ENCODE measurements around the gene NET1.

NET1 gene

GRCh38 chr10:5442065-5442989 lies 30.0 kb downstream of the NET1 start:
- peak; percentile 14 for DNase-seq (ENCODE audit: low spot score)

- no peak for DNase-seq (ENCODE audit: low spot score)
Measured at GRCh38 chr10:5442990-5443370, 30.6 kb downstream of the NET1 start.

GRCh38 chr10:5443429-5443828 lies 31.1 kb downstream of the NET1 start:
- no peak for DNase-seq (ENCODE audit: low spot score)

- DNase-seq (ENCODE audit: low spot score): no peak
Measured at GRCh38 chr10:5445006-5445405, 32.6 kb downstream of the NET1 start.

GRCh38 chr10:5446390-5446926 lies 34.1 kb downstream of the NET1 start:
- peak; percentile 71 for DNase-seq (ENCODE audit: low spot score)

- DNase-seq (ENCODE audit: low spot score): no peak
Measured at GRCh38 chr10:5447056-5447455, 34.7 kb downstream of the NET1 start.

- no peak for DNase-seq (ENCODE audit: low spot score)
Measured at GRCh38 chr10:5447611-5448071, 35.3 kb downstream of the NET1 start.

GRCh38 chr10:5448333-5449001 lies 36.1 kb downstream of the NET1 start:
- no peak for DNase-seq (ENCODE audit: low spot score)

- DNase-seq (ENCODE audit: low spot score): no peak
Measured at GRCh38 chr10:5449227-5449626, 36.9 kb downstream of the NET1 start.

GRCh38 chr10:5449823-5450222 lies 37.5 kb downstream of the NET1 start:
- DNase-seq (ENCODE audit: low spot score): peak; percentile 39

GRCh38 chr10:5450605-5451384 lies 38.4 kb downstream of the NET1 start:
- DNase-seq (ENCODE audit: low spot score): no peak

- no peak for DNase-seq (ENCODE audit: low spot score)
Measured at GRCh38 chr10:5453749-5454489, 41.6 kb downstream of the NET1 start.

- DNase-seq (ENCODE audit: low spot score): no peak
Measured at GRCh38 chr10:5456563-5456962, 44.2 kb downstream of the NET1 start.

- no peak for DNase-seq (ENCODE audit: low spot score)
Measured at GRCh38 chr10:5457741-5458140, 45.4 kb downstream of the NET1 start.

- DNase-seq (ENCODE audit: low spot score): no peak
Measured at GRCh38 chr10:5458425-5458824, 46.1 kb downstream of the NET1 start.

- DNase-seq (ENCODE audit: low spot score): no peak
Measured at GRCh38 chr10:5458949-5459747, 46.8 kb downstream of the NET1 start.

- DNase-seq (ENCODE audit: low spot score): no peak
Measured at GRCh38 chr10:5460468-5461202, 48.3 kb downstream of the NET1 start.

- DNase-seq (ENCODE audit: low spot score): no peak
Measured at GRCh38 chr10:5461203-5461588, 48.8 kb downstream of the NET1 start.

- peak; percentile 60 for DNase-seq (ENCODE audit: low spot score)
Measured at GRCh38 chr10:5461914-5462840, 49.8 kb downstream of the NET1 start.

Measured in hepatic stellate cell (primary cell).